HAP-1 (cell line): ENCODE results near the gene BAHCC1.

Source experiments
- DNase-seq, 2 experiments: peaks; one replicate each; pipeline ENCODE4 v3.0.0-alpha.2; 2016 to 2020; ENCODE audit warnings: low spot score in 2 of 2
- H3K27me3 ChIP-seq: fragments of 250-450 bp; sonication (Bioruptor Pico); 2 replicates; pipeline ENCODE4 v1.5.1; 2020; ENCODE audit warnings: low read depth, mild to moderate bottlenecking, moderate library complexity
- H3K36me3 ChIP-seq: fragments of 250-450 bp; sonication (Bioruptor Pico); replicated peaks from 2 replicates; pipeline ENCODE4 v1.5.1; 2020; ENCODE audit warnings: mild to moderate bottlenecking
- H3K4me1 ChIP-seq: fragments of 250-450 bp; sonication (Bioruptor Pico); 2 replicates; pipeline ENCODE4 v1.5.1; 2020; ENCODE audit warnings: mild to moderate bottlenecking
- H3K4me3 ChIP-seq: fragments of 250-450 bp; sonication (Bioruptor Pico); 2 replicates; pipeline ENCODE4 v1.5.1; 2020; ENCODE audit warnings: mild to moderate bottlenecking, moderate library complexity
- H3K9me3 ChIP-seq: fragments of 250-450 bp; sonication (Bioruptor Pico); 2 replicates; pipeline ENCODE4 v1.5.1; 2020; ENCODE audit warnings: mild to moderate bottlenecking, moderate library complexity
- in situ Hi-C: fragments of 300-500 bp; cut with MboI; formaldehyde crosslinking; loops from 3 replicates; pipeline ENCODE4 v1.14.3; 2020; ENCODE audit warnings: low sequenced_read_pairs, inconsistent platforms, mixed read lengths

BAHCC1 gene

GRCh38 chr17:81468111-81468769 is 73.0 kb downstream of the BAHCC1 start:
- no peak for DNase-seq
- H3K27me3 ChIP-seq, result no peaks in the 10 kb centered on the region
- in situ Hi-C loops, result no loop called here
- no peak overlapping the region for H3K4me3 ChIP-seq
- no peaks in the 10 kb centered on the region for H3K9me3 ChIP-seq
- H3K36me3 ChIP-seq, result no peaks in the 10 kb centered on the region
- no peaks in the 10 kb centered on the region for H3K4me1 ChIP-seq

GRCh38 chr17:81468770-81469121 is 73.5 kb downstream of the BAHCC1 start:
- in situ Hi-C loops, result no loop called here
- no peaks in the 10 kb centered on the region for H3K4me1 ChIP-seq
- no peaks in the 10 kb centered on the region for H3K27me3 ChIP-seq
- no peaks in the 10 kb centered on the region for H3K36me3 ChIP-seq
- H3K9me3 ChIP-seq, result no peaks in the 10 kb centered on the region
- no peak overlapping the region for H3K4me3 ChIP-seq
- DNase-seq, result no peak

DNA sequence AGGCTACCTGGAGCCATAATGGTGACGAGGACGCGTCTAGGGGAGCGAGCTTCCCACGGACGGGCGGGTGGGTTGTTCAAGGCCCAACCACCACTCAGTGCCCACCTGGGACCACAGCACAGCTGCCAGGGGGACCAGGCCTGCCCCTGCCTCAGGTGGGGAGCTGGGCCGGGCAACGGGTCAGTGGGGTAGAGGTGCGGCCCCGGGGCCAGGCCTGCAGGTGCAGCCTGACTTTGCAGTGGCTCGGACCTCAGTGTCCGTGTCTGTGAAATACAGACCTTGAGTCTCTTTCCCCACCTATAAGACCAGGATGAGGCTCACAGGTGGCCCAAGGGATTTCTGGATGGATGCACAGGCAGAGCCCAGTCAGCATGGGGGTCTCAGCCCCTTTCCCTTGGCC is 74.0 kb downstream of the BAHCC1 start:
- in situ Hi-C loops, result no loop called here
- no peaks in the 10 kb centered on the region for H3K36me3 ChIP-seq
- H3K4me3 ChIP-seq, result no peak overlapping the region
- no peak for DNase-seq
- H3K27me3 ChIP-seq, result no peaks in the 10 kb centered on the region
- no peaks in the 10 kb centered on the region for H3K4me1 ChIP-seq
- no peaks in the 10 kb centered on the region for H3K9me3 ChIP-seq

DNA sequence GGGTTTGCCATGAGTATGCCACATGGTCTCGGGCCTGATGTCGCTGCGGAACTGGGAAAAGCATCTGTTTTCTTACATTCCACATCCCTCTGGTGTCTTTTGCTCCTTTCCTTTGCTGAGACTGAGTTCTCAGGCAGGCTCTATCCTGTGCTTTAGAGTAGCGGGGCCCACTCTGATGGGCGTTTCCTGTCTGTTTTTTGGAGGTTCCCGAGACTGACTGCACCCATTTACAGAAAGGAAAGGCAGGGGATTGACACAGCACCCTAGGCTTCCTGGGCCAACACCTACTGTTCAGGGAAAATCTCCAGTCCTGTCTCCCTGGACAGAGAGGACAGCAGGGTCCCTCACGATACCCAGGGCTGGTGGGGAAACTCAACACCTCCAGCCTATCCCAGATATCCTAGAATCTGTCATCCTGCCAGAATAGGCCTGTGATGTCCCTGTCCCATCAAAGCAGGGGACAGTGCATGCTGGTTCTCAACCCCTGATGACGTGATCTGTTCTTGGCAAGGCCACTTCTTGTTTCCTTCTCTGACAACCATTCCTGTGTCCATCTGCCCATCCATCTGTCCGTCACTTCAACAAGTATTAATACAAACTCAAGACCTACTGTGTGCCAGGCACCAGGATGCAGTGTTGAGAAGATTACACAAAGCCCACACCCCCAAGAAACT is 75.2 kb downstream of the BAHCC1 start:
- no peaks in the 10 kb centered on the region for H3K36me3 ChIP-seq
- no peak overlapping the region for H3K4me3 ChIP-seq
- no peaks in the 10 kb centered on the region for H3K9me3 ChIP-seq
- H3K4me1 ChIP-seq, result no peaks in the 10 kb centered on the region
- in situ Hi-C loops, result no loop called here
- no peaks in the 10 kb centered on the region for H3K27me3 ChIP-seq
- DNase-seq, result no peak

DNA sequence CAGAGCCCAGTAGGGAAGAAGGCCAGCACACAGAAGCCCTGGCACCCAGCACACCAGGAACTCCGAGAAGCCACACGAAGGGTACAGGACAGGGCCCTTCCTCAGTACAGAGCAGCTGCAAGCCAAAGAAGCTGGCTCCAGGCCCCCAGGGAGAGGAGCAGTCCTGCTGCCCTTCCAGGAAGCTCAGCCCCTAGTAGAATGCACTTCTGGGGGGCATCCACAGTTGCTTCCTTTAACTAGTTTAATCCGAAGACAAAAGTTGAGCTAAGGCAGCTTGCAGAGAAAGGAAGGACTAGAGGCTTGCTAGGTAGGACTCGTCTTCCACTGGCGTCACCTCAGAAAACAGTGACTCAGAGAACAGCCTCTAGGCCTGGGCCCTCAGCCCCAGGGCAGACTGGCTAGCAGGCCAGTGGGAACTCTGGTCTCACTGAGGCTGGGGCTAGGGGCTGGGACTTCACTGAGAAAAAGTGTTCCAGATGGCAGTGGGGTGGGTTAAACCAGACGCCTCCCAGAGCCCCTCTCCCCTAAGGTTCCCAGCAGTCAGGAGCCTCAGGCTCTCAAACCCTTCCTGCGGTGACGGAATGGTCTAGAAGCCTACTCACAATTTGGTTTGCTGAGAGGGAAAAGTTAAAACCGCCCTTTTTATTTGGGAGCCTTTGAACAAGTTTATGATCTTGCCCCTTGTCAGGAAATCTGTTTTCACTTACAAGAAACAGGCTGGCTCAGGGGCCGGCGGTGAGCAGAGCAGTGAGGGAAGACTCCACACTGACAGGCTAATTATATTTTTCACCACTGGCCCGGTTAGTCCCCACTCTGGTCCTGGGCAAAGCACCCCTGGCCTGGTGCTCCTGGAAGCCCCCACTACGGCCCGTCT is 75.9 kb downstream of the BAHCC1 start:
- DNase-seq, result no peak
- in situ Hi-C loops, result no loop called here
- H3K27me3 ChIP-seq, result no peaks in the 10 kb centered on the region
- H3K4me1 ChIP-seq, result no peaks in the 10 kb centered on the region
- no peak overlapping the region for H3K4me3 ChIP-seq
- no peaks in the 10 kb centered on the region for H3K9me3 ChIP-seq
- no peaks in the 10 kb centered on the region for H3K36me3 ChIP-seq

DNA sequence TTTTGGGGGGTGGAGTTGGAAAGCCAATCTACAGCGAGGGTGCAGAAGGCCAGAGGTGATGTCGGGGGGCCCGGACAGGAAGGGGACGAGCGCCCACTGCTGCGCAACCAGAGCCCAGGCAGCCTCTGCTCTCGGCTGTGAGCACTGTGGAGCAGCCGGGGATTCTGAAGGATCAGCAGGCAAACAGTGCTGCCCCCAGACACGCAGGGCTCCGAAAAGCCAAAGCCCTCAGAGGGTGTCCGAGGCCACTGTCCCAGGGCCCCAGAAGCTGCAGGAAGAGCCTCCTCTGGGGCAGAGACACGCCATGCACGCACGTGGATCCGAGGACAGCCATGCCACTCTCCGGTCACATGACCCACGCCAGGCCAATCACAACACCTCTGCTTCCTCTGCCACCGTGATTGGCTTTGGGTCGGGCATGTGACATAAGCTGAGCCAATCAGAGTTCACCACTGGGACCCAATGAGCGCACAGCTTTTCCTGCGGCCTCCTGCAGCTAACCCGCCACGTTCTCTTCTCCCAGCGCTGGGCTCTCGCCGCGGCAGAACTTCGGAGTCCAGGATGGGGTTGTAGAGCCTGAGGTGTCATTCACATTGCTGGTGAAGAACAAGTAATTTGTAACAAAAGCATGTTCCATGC is 76.7 kb downstream of the BAHCC1 start:
- in situ Hi-C loops, result no loop called here
- H3K4me1 ChIP-seq, result no peaks in the 10 kb centered on the region
- no peaks in the 10 kb centered on the region for H3K27me3 ChIP-seq
- DNase-seq, result peak in 1 of 2 experiments; percentile 67
- H3K4me3 ChIP-seq, result no peak overlapping the region
- no peaks in the 10 kb centered on the region for H3K9me3 ChIP-seq
- H3K36me3 ChIP-seq, result no peaks in the 10 kb centered on the region

DNA sequence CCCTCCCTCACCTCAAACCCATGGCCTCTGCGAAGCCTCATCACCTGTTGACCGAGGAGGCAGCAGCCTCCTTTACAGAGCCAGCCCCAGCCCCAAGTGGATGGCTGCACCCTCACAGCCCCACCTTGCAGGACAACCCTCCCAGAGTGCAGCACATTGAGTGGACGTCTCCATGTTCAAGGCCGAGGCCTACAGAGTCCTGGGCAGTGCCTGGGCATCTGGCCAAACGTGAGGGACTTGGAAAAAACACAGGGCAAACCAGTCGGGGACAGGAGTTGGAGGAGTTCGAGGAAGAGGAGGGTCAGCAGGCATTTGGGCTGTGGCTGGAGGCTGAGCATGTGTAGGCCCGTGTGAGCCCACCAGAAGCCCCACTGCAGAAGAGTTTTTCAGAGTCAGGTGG is 77.8 kb downstream of the BAHCC1 start:
- in situ Hi-C loops, result no loop called here
- DNase-seq, result no peak
- Histone ChIP-seq H3K27me3 (no peaks in the 10 kb centered on the region), H3K9me3 (no peaks in the 10 kb centered on the region), H3K4me1 (no peaks in the 10 kb centered on the region), H3K36me3 (no peaks in the 10 kb centered on the region), H3K4me3 (no peak overlapping the region)

DNA sequence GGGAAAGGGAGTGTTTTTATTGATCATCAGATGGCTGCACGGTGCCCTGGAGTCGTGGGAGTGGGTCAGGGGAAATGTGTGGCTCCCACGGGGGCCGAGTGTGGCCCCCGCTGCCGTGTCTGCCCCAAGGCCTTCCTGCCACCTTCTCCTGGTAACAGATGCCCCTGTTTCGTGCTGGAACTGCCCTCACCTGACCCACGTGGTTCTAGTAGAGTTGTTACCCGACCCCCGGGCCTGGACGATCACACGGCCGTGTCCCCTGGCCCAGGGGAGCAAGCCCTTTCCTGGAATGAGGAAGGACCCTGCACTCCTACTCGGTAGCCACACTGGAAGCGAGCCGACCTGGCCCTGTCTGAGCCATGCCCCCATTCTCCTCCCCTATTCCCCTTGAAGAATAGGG is 79.7 kb downstream of the BAHCC1 start:
- DNase-seq, result no peak
- in situ Hi-C loops, result no loop called here
- Histone ChIP-seq H3K36me3 (no peaks in the 10 kb centered on the region), H3K9me3 (no peaks in the 10 kb centered on the region), H3K27me3 (no peaks in the 10 kb centered on the region), H3K4me1 (no peaks in the 10 kb centered on the region), H3K4me3 (no peak overlapping the region)

- H3K27me3 ChIP-seq, result no peaks in the 10 kb centered on the region
- in situ Hi-C loops, result no loop called here
These were observed 80.8 kb downstream of the BAHCC1 start for GRCh38 chr17:81476097-81476496.

DNA sequence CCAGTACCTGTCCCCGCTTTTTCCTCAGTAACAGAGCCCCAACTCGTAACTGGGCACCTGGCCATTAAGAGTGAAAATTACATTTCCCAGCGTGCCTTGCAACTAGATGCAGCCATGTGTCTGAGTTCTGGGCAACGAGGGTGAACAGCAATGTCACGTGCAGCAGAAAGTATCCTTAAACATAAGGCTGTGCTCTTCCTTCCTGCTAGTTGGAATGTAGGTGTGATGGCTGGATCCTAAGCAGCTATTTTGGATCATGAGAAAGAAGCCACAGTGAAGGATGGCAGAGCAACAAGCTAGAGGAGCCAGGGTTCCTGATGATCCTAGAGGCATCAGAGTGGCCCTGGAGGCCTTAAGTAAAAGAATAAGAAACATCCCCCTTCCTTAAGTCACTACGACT is 81.4 kb downstream of the BAHCC1 start:
- H3K4me1 ChIP-seq, result no peaks in the 10 kb centered on the region
- in situ Hi-C loops, result no loop called here
- no peaks in the 10 kb centered on the region for H3K36me3 ChIP-seq
- DNase-seq, result no peak
- H3K27me3 ChIP-seq, result no peaks in the 10 kb centered on the region
- H3K4me3 ChIP-seq, result no peak overlapping the region
- no peaks in the 10 kb centered on the region for H3K9me3 ChIP-seq

More at GRCh38 chr17:81476097-81476496, 80.8 kb downstream of the BAHCC1 start:
- Histone ChIP-seq H3K9me3 (no peaks in the 10 kb centered on the region), H3K4me3 (no peak overlapping the region), H3K36me3 (no peaks in the 10 kb centered on the region), H3K4me1 (no peaks in the 10 kb centered on the region)
- no peak for DNase-seq

GRCh38 chr17:81477173-81477572 is 81.9 kb downstream of the BAHCC1 start:
- DNase-seq, result no peak
- Histone ChIP-seq H3K4me1 (no peaks in the 10 kb centered on the region), H3K36me3 (no peaks in the 10 kb centered on the region), H3K27me3 (no peaks in the 10 kb centered on the region), H3K4me3 (no peak overlapping the region), H3K9me3 (no peaks in the 10 kb centered on the region)
- in situ Hi-C loops, result no loop called here

DNA sequence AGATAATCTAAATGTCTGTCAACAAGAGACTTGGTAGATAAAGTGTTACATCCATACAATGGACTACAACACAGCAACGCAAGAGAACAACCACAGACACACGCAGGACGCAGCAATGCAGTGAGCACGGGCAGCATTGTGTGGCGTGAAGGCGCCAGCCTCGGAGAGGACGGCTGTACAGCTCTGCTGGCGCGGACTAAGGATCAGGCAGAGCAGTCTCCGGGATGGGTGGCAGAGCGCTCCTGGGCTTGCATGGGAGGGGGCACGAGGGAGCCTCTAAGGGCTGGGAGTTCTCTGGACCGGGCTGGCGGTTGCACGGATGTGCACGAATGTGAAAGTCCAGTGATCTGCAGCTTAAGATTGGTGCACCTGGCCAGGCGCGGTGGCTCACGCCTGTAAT is 82.9 kb downstream of the BAHCC1 start:
- in situ Hi-C loops, result no loop called here
- H3K27me3 ChIP-seq, result no peaks in the 10 kb centered on the region
- DNase-seq, result no peak

GRCh38 chr17:81479175-81480071 is 84.2 kb downstream of the BAHCC1 start:
- in situ Hi-C loops, result loop anchor here (5.0 to 10.0 kb wide), 3 partner anchors 85 to 222 kb away; partner anchors contain the start of gene BAHCC1
- no peaks in the 10 kb centered on the region for H3K36me3 ChIP-seq
- H3K4me1 ChIP-seq, result peaks cover 5% of the 10 kb centered on the region
- no peaks in the 10 kb centered on the region for H3K27me3 ChIP-seq
- no peak for DNase-seq
- no peaks in the 10 kb centered on the region for H3K9me3 ChIP-seq
- H3K4me3 ChIP-seq, result no peak overlapping the region

More for the DNA sequence above, 82.9 kb downstream of the BAHCC1 start:
- Histone ChIP-seq H3K4me1 (no peaks in the 10 kb centered on the region), H3K36me3 (no peaks in the 10 kb centered on the region), H3K4me3 (no peak overlapping the region), H3K9me3 (no peaks in the 10 kb centered on the region)
